EL (cell line): Measurements from ENCODE around the gene SRGN.

Source experiments
- DNase-seq: peaks from one replicate; pipeline ENCODE4 v3.0.0-alpha.2; 2016

The SRGN gene

DNA sequence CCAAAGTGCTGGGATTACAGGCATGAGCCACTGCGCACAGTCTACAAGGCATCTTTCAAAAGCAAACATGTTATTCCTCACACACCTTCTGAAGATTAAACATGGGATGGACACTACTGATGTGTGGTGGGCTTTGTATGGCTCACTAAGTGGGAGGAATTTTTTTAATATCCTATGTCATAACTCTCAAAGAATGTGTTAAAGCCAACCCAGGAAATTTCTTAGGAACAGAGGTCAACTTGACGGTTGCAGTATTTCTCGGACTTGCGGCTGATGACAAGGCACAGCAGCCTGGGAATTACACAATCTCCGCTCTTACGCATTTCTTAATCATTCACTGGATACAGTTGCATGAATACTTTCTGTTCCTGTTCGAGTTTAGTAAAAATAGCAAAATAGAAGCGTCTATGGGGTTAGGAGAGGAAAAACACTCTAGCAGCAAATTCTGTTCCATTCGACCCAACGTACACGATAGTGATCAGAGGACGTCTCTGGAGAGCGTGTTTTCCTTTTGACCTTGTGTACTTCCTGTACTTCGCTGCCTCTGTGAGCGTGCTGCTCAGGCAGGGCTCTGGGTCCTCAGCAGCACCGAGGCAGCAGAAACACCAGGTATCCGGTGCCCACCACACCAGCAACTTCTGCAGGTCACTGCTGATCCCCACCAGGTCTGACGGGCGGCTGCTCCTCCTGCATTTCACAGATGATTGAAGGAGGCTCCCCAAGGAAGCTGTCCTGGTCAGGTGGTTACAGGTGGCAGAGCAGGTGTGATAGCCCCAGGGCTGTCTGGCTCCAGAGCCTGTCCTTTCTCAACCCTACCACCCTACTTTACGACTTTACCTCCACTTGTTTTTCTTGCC, 26.4 kb upstream of the SRGN start:
- DNase-seq, result peak; percentile 98

DNA sequence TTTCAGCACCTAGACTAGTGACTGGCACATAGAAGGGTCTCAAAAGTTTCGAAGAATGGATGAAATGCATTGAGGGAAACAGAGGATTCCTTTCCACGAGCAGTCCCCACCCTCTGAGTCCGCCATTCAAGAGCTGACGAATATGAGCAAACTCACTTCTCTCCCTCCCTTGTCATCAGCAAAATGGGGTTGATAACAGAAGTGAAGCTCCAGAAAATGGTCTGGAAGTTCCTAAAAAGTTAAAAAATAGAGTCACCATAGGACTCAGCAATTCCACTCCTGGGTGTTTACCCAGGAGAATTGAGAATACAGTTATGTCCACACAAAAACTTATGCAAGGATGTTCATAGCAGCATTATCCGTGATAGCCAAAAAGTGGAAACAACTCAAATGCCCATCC, 25.0 kb upstream of the SRGN start:
- no peak for DNase-seq

DNA sequence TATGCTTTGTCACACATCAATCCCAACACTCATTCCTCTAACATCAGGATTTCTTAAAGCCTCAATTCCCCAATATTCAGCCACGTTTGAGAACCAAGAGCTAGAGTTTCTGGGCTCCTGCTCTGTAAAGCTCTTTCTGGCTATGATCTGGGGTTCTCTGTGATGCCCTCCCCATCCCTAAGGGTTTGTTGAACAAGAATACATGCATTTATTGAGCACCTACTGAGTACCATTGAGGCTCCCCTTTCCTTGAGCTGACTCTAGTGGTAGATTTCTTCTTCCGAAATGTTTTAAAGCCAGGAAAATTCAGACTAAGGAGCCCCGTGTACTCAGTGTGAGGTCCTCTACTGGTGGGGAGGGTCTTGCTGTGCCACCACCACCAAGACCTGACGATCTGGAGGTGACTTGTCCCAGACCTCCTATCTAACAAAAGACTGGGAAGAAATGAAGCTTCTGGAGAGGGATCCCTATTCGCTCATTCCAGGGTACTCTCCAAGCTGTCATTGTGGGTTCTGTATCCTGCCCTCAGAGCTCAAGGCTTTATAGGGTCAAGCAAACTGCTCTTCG, 23.1 kb upstream of the SRGN start:
- no peak for DNase-seq

DNA sequence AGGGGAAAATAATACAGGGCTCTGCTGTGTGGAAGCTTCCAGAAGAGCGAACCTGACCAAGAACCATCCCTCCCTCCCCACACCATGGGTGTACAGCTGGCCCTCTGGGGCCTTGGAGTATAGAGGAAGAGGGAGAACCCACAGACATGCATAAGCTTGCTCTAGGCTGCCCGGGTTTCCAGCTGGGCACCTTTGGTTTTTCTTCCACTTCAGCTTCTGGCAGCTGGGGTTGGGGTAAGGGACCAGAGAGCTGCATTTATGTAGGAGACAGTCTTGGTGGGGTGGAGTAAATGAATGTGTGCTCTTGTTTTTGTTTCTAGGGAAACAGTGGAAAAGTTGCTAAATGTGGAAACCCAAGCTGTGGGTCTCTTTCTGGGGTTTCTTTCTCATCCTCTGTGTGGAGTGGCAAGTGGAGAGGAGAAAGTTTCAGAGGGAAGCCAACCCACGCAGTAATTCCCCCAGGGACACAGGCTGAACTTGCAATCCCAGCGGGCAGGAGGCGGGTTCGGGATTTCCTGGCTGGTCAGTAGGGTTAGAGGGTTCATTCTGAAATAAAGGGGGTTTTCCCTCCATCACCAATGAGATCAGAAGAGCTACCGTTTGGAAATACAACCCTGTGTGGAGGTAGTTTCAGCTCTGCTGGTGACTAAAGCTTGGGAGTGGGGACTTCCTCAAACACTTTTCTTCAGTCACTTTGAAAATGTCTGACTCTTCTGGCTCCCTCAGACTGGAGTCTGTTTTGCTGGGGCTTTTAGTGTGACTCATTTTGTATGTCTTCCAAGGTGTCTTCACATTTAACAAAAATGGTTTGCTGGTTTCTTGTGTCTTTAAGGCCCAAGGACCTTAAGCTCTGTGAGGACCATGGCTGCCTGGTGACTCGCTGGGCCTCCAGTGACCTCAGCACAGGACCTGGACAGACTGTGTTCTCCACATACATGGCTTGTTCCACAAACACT, 22.2 kb upstream of the SRGN start:
- peak; percentile 66 for DNase-seq

DNA sequence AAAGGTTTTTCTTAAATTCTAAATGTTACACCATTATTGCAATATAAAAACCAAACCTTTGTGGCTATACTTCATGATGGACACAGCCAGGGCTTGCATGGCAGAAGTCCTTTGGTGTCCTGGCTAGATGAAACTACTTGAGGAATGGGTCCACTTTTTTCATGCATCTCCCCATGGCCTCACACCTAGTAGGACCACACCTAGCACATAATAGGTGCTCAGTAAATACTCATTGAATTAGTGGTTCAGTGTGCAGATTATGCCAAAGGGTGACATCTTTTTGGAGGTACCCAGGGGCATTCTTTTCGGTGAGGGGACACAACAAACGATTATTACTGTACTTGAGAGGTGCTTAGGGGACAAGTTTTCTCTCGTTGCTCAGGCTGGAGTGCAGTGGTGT, 20.7 kb upstream of the SRGN start:
- no peak for DNase-seq

DNA sequence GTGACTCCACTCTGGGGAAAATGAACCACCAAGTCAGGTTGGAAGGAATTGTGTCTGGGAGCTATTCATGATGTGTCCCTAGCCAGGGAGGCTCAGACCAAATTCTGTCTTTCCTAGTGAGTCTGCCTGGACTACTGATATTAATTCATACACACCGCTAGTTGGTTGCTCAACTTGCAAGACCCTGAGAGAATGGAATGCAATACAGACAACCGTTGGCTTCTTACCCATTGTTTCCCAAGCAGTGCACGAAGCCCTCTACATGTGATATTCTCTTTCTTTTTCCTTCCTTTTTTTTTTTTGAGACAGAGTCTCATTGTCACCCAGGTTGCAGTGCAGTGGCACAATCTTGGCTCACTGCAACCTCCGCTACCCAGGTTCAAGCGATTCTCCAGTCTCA, 19.4 kb upstream of the SRGN start:
- DNase-seq, result no peak

DNA sequence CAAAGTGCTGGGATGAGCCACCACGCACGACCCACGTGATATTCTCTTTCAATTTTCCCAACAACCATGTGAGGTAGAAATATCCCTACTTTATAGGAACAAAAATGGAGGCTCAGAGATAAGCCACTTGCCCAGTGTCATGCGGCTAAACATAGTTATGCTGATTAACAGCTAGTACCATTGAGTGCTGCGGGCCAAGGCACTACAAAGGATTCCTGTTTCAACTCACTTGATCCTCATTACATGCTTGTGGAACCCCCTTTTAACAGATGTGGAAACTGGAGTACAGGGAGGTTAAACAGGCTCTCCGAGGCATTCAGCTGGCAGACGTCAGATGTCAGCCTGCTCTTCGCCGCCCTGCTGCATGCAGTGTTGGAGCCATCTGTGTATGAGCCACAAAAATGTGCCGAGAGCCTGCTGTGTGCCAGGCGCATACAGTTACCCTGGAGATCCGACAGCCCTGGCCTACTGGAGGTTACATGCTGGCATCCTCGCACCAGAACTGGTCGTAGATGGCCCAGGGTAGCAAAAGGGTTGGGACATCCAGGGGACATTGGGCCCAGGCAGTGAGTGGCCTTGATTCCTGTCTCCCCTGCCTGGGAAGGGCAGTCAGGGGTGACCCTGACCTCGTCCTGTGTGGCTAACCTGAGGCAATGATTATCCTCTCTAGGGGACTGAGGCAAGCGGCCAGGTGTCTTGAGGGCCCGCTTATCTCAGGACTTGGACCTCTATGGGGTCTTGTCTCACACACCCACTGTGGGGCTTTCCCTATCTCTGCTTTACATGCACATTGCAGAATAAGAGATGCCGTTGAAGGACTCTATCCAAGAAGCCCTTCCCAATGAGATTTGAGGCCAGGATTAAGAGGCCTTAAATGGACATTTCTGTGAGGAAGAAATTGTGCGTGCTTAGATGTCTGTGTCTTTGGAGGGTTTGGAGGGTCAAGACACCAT, 18.5 kb upstream of the SRGN start:
- no peak for DNase-seq

DNA sequence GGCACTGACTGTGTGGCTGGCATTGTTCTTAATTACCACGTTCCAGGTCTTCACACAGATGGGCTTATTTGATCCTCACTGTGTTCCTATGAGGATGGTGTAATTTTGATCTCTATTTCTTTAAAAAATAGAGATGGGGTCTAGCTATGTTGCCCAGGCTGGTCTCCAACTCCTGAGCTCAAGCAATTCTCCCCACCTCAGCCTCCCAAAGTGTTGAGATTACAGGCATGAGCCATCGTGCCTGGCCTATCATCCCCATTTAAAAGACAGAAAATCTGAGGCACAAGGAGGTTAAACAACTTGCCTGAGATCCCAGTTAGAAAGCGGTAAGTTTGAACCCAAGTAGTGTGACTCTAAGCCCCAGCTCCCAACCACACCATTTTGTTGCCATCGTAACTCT, 17.0 kb upstream of the SRGN start:
- no peak for DNase-seq

DNA sequence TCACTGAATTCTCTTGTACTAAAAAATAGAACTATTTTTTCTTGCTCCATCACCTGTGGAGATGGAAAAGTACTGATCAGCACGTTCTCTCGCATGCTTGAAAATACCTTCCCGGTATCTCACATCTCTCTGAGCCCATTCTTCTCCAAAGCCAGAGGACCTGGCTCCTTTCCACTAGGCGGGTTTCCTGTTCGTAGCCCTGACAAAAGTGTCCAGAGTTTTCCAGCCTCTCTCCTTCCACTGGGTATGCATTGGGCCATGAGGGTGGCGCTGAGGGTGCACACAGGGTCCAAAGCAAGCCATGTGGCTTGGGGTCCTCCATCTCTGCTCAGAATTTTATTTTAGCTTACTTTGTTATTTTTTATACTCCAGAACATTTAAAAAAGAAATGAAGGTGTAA, 16.3 kb upstream of the SRGN start:
- no peak for DNase-seq

DNA sequence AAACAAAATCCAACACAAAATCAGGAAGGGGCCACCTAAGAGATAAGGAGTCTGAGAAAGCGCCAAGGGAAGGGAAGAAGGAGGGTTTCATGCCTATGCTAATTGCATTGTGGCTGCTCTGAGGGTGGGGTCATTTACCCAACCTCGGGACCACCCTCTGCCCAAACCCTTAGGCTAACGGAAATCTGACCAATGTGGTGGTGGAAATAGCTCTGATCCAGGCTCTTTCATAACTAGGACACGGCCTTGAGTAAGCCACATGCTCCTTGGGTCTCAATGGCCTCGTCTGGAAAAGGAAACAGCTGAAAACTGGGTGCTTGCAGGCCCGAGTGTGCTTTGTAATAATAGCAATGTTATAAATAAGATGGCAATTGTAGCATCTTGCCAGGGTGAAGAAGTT, 14.9 kb upstream of the SRGN start:
- DNase-seq, result no peak

DNA sequence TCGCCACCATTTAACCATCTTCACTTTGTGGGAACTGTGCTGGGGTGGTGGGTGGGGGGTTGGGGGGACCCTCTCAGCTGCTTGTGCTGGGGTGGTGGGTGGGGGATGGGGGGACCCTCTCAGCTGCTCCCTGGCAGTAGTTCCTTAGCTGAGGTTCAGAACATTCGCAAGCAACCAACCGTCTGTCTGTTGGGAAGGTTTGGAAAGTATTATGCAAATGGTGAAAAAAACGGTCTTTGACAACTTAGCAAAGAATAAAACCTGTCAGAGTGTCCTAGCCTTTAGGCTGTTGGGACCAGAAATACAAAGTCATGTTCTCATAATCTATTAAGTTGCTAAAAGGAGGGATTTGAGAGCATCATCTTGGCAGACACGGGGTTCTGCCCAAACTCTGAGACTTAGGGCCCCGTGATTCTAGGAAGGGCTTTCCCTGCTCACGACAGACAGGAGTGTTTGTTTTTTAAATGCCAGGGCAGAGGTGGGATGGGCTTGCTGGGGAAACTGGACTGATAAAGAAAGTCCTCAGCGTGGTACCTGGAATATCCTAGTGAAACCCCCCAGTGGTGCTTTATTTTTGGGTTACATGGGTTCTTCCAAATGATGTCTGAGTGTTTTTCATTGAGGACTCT, 14.1 kb upstream of the SRGN start:
- DNase-seq, result no peak

DNA sequence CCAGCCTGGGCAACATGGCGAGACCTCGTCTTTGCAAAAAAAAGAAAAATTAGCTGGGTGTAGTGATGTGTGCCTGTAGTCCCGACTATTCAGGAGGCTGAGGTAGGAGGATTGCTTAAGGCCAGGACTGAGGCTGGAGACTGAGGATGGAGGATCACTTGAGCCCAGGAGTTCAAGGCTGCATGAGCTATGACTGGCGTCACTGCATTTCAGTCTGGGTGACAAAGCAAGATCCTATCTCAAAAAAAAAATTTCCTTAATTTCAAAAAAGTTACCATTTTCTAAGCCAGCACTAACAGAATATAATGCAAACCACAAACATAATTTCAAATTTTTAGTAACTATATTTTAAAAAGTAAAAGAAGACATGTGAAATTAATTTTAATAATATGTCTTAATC, 13.4 kb upstream of the SRGN start:
- no peak for DNase-seq

DNA sequence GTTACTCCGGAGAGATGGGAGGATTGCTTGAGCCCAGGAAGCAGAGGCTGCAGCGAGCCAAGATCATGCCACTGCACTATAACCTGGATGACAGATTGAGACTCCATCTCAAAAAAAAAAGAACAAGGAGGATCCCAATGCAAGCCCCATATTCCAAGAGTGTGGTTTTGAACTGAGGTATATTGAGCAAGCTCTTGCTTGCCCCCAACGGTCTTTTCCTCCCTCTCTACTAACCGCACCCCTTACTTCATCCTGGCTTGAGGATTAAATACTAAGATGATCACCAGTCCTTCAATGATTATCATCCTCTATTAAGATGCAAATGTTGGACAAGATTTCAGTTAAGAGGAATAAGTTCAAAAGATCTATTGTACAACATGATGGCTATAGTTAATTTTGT, 12.5 kb upstream of the SRGN start:
- DNase-seq, result no peak

DNA sequence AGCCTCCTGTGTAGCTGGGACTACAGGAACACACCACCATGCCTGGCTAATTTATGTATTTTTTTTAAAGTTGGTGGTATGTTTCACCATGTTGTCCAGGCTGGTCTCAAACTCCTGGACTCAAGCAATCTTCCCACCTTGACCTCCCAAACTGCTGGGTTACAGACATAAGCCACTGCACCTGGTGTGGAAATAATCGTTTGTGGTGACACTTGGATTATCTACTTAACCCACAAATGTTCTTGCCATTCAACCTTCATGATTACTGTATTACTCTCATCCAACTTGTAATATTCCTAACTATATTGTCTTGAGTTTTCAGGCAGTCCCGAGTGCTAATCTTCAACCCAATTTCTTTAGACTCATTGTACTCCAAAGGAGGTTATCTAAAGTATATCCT, 9.6 kb upstream of the SRGN start:
- DNase-seq, result no peak

DNA sequence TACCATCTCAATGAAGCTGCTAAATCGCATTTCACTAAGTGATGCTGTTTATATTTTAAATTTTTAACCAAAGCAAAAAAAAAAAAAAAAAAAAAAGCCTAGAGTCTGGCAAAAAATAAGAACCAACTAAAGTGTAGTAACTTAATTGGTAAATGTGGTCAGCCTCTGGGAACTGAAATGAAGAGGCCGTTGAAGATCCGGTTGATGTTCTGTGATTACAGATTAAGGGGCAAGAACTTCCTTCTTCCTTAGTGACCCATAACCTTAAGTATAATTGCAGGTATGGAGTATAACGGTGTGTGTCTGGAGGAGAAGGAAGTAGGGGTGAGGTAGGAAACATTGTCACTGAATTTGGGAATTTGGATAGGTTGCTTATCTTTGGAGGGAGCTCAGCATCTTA, 7.7 kb upstream of the SRGN start:
- no peak for DNase-seq

DNA sequence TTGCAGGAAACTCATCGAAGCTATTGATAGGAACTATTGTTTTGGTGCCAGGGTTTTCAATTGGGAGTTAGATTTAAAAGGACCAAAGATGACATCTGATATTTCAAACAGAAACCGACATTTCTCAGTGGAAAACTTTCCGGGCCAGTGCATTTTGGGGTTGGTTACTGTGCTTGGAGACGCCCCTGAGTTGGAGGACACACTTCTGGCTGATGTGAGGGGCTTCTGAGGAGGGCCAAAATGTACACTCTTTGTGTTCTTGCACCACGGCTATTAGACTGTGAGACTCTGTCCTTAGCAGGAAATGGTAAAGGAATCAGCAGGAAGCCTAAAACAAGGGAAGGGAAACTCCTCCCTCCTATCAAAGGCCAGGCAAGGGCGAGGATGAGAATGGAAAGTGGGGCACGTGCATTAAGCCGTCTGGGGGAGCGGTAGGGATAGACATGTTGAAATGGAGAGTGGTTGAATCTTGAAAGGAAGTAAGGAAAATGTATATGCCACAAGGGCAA, 1.8 kb upstream of the SRGN start:
- DNase-seq, result no peak

DNA sequence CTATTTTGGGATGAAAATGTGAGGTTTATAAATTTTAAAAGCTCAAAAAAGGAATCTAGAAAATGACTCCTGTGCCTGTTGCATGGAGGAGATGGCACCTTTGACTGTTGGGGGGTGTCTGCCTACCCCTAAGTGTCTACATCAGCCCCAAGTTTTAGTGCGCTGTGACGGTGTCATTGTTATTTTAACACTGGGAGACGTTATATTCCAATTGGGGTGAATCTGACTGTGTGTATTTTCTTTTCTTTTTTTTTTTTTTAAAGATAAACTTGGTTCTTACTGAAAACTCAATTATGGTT, 517 bp downstream of the SRGN start:
- DNase-seq, result no peak

DNA sequence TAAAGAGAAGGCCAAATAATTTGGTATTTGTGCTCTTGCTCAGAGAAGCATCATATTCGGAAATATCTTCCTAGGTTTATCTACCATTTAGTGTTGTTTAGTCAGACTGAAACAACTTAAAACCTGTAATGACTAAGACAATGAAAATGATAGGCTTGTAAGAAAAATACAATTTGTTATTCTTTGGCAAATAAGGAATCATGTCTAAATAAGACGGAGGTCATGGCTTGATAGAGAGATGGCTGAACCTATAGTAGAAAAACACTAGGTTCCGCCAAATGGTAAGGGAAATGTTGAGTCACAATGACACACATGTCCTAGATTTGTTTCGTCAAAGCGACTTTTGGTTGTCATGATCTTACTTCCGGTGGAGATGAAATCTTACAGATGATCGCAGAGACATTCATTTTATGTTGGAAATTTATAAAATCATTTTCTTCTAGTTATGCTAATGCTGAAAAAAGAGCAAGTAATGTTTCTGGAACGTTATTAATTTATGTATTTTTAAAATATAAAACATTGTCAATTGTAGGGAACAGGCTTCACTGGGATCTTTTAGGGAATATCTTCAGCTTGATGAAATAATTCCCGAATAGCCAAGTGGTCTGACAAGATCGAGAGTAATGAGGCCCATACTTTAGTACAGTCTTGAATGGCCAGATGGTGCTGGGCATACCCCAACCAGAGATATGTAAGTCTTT, 1.0 kb downstream of the SRGN start:
- peak; percentile 74 for DNase-seq

DNA sequence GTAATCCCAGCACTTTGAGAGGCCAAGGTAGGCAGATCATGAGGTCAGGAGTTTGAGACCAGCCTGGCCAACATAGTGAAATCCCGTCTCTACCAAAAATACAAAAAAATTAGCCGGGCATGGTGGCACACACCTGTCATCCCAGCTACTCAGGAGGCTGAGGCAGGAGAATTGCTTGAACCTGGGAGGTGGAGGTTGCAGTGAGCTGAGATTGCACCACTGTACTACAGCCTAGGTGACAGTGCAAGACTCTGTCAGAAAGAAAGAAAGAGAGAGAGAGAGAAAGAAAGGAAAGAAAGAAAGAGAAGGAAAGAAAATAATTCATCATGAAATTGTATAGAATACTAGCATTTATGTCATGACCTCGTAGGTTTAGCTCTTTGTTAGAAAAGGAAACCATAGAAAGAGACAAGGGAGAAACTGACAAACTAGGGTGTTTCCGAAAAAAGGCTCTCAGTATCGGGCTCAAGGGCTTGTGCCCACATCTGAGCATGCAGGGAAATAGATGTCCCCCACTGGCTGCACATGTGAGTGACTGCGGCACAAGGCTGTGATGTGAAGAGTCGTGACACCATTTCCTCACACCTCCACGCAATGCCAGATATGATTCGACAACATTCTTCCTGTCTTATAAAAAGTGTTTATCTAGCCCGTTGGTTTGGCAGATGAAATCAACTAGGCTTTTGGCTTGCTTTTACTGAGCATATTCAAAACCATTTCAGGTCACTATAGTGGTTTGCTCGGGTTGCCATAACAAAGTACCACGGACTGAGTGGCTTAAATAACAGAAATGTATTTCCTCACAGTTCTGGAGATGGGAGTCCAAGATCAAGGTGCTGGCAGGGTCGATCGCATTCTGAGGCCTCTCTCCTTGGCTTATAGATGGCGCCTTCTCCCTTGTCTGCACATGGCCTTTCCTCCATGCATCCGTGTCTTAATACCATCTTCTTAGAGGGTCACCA, 2.0 kb downstream of the SRGN start:
- DNase-seq, result peak; percentile 47

DNA sequence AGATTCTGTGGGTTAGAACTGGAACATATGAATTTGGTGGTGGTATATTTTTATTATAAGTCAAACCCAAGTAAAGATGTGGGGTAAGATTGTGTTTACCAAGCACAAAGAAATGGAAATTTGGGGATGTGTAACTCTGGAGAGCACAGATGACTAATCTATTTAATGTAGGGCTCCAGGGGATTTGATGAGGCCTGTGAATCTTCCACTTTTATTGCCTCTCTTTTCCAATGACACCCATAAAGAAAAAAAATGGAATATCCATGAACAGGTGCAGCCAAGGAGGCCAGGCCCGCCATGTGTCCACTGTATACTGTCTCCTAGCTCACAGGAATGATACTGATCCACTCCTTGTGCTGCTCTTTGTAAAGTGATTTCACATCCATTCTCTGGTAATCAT, 2.8 kb downstream of the SRGN start:
- DNase-seq, result peak; percentile 35
